ENCODE data around the gene CCDC88C.
A peak's percentile ranks its signal among the peaks of the same experiment; 100 is the strongest.
"Not testable (repeated sequence)": the region's sequence is repeated elsewhere in the genome, so short reads cannot be mapped to it uniquely, and the experiment has no call there.

CCDC88C gene

GRCh38 chr14:91417120-91417982, at the start of gene CCDC88C:
CCDC88C (minus strand) TSS chr14:91417820; CDS start chr14:91417690, 130 bp downstream.
- peak; percentile 82 to 86 for DNase-seq
- TF ChIP-seq GATA1 (IDR thresholded peaks at IDR 0.05; ENCODE audit: low read depth, low read length) (no peak), POLR2A (IDR thresholded peaks at IDR 0.05; ENCODE audit: low read length) (no peak)

- DNase-seq: no peak
- TF ChIP-seq GATA1 (IDR thresholded peaks at IDR 0.05; ENCODE audit: low read depth, low read length) (no peak), POLR2A (IDR thresholded peaks at IDR 0.05; ENCODE audit: low read length) (no peak)
Measured at GRCh38 chr14:91466192-91466591, 48.6 kb upstream of the CCDC88C start.

- no peak for DNase-seq
- no peak for TF ChIP-seq POLR2A (IDR thresholded peaks at IDR 0.05; ENCODE audit: low read length)
- TF ChIP-seq GATA1 (IDR thresholded peaks at IDR 0.05; ENCODE audit: low read depth, low read length): no peak
Measured at GRCh38 chr14:91464615-91465205, 47.1 kb upstream of the CCDC88C start.

- DNase-seq: no peak
- TF ChIP-seq GATA1 (IDR thresholded peaks at IDR 0.05; ENCODE audit: low read depth, low read length) (no peak), POLR2A (IDR thresholded peaks at IDR 0.05; ENCODE audit: low read length) (no peak)
Measured at GRCh38 chr14:91458612-91459011, 41.0 kb upstream of the CCDC88C start.

- DNase-seq: no peak
- no peak for TF ChIP-seq GATA1 (IDR thresholded peaks at IDR 0.05; ENCODE audit: low read depth, low read length)
- TF ChIP-seq POLR2A (IDR thresholded peaks at IDR 0.05; ENCODE audit: low read length): no peak
Measured at GRCh38 chr14:91456283-91456682, 38.7 kb upstream of the CCDC88C start.

GRCh38 chr14:91454580-91454979, 37.0 kb upstream of the CCDC88C start:
- DNase-seq: no peak
- TF ChIP-seq GATA1 (IDR thresholded peaks at IDR 0.05; ENCODE audit: low read depth, low read length) (no peak), POLR2A (IDR thresholded peaks at IDR 0.05; ENCODE audit: low read length) (no peak)

GRCh38 chr14:91454155-91454554, 36.5 kb upstream of the CCDC88C start:
- no peak for DNase-seq
- TF ChIP-seq POLR2A (IDR thresholded peaks at IDR 0.05; ENCODE audit: low read length) (no peak), GATA1 (IDR thresholded peaks at IDR 0.05; ENCODE audit: low read depth, low read length) (no peak)

- no peak for TF ChIP-seq GATA1 (IDR thresholded peaks at IDR 0.05; ENCODE audit: low read depth, low read length)
- TF ChIP-seq POLR2A (IDR thresholded peaks at IDR 0.05; ENCODE audit: low read length): no peak
- DNase-seq: no peak
Measured at GRCh38 chr14:91453744-91454143, 36.1 kb upstream of the CCDC88C start.

- TF ChIP-seq GATA1 (IDR thresholded peaks at IDR 0.05; ENCODE audit: low read depth, low read length) (no peak), POLR2A (IDR thresholded peaks at IDR 0.05; ENCODE audit: low read length) (no peak)
Measured at GRCh38 chr14:91444335-91445020, 26.9 kb upstream of the CCDC88C start.

GRCh38 chr14:91439345-91439744, 21.7 kb upstream of the CCDC88C start:
- TF ChIP-seq GATA1 (IDR thresholded peaks at IDR 0.05; ENCODE audit: low read depth, low read length): no peak
- TF ChIP-seq POLR2A (IDR thresholded peaks at IDR 0.05; ENCODE audit: low read length): no peak
- no peak for DNase-seq

More at GRCh38 chr14:91444335-91445020, 26.9 kb upstream of the CCDC88C start:
- no peak for DNase-seq

GRCh38 chr14:91438845-91439244, 21.2 kb upstream of the CCDC88C start:
- TF ChIP-seq POLR2A (IDR thresholded peaks at IDR 0.05; ENCODE audit: low read length): no peak
- TF ChIP-seq GATA1 (IDR thresholded peaks at IDR 0.05; ENCODE audit: low read depth, low read length): no peak
- no peak for DNase-seq

GRCh38 chr14:91436266-91436665, 18.6 kb upstream of the CCDC88C start:
- DNase-seq: not testable (repeated sequence)

- TF ChIP-seq GATA1 (IDR thresholded peaks at IDR 0.05; ENCODE audit: low read depth, low read length) (no peak), POLR2A (IDR thresholded peaks at IDR 0.05; ENCODE audit: low read length) (no peak)
Measured at GRCh38 chr14:91429385-91429784, 11.8 kb upstream of the CCDC88C start.

GRCh38 chr14:91428931-91429330, 11.3 kb upstream of the CCDC88C start:
- not testable (repeated sequence) for DNase-seq

More at GRCh38 chr14:91429385-91429784, 11.8 kb upstream of the CCDC88C start:
- no peak for DNase-seq

GRCh38 chr14:91425531-91425944, 7.9 kb upstream of the CCDC88C start:
- peak in 1 of 2 experiments; percentile 29 for DNase-seq
